AG20443 (cell line): ENCODE measurements around the gene OTUB1.
A peak's percentile ranks its signal among the peaks of the same experiment; 100 is the strongest.
"Not testable (repeated sequence)": the region's sequence is repeated elsewhere in the genome, so short reads cannot be mapped to it uniquely, and the experiment has no call there.

Experiments used
- DNase-seq: peaks from one replicate; pipeline ENCODE4 v3.0.0; 2012; ENCODE audit warnings: low spot score, mixed read lengths

OTUB1 gene

DNA sequence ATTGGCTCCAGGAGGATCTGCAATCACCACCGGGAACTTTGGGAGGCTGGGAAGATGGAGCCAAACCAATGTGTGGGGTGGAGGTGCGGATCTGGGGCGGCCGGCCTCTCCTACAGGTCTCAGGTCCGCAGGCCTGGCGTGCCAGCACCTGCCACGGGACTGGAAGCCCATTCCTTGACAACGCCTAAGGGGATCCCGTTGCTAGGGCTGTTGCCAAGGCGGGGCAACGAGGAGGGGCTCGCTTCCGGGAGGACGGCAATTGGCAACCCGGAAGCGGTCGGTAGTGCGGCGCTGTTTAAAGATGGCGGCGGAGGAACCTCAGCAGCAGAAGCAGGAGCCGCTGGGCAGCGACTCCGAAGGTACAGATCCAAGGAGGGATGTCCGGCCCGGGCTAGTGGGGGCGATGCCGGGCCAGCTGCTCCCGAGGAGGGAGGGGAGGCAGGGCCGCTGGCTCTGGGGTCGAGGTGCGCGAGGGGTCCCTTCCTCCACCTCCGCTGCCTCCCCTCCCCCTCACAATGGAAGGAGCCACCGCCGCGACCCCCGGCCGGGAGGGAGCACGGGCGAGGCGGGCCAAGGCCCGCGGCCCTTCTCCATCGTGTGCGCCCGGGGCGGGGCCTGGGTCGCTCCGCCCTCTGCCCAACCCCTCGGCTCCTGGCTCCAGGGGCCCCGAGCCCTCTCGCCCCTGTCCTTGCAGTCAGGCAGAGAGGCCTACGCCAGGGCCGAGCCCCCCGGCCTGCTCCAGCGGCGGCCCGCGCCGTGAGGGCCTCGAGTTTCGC, at the start of gene OTUB1:
Gene OTUB1, plus strand, starts transcription at position 283 of the 776 bp plus-strand sequence. Its CDS starts 19 bp downstream, at position 302.
- peak; percentile 96 for DNase-seq

DNA sequence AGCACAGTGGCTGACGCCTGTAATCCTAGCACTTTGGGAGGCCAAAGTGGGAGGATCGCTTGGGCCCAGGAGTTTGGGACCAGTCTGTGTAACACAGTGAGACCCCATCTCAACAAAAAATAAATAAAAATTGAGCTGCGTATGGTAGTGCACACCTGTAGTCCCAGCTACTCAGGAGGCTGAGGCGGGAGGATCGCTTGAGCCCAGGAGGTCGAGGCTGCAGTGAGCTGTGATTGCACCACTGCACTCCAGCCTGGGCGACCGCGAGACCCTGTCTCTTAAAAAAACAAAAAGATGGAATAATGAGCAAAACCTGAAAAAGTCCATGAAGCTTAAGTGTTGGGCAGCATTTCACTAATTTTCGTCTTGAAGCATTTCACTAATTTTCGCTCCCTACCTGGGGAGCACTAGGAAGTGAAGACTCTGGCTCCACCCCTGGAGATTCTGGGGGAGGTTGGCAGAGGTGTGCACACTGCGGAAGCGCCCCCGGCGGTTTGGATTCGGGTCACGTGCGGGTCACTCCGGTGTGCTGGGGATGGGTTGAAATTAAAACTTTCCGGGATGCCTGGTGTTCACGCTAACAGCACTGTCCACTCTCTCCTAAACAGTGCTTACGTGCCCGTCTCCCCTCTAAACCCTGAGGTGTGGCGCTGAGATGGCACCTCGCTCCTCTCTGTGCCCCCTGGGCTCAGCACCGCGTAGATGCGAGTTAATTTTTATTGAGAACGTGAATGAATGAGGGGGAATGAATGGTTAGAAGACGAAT, 48.3 kb upstream of the OTUB1 start:
- DNase-seq: no peak

- DNase-seq: peak; percentile 100
Measured at GRCh38 chr11:63938479-63939396, 47.5 kb upstream of the OTUB1 start, which contains the start of gene NAA40. NAA40 (plus strand) TSS chr11:63939002; CDS start chr11:63939097, 95 bp downstream.

GRCh38 chr11:63939397-63939891, 46.8 kb upstream of the OTUB1 start:
- DNase-seq: no peak

GRCh38 chr11:63940786-63941185, 45.5 kb upstream of the OTUB1 start:
- DNase-seq: no peak

DNA sequence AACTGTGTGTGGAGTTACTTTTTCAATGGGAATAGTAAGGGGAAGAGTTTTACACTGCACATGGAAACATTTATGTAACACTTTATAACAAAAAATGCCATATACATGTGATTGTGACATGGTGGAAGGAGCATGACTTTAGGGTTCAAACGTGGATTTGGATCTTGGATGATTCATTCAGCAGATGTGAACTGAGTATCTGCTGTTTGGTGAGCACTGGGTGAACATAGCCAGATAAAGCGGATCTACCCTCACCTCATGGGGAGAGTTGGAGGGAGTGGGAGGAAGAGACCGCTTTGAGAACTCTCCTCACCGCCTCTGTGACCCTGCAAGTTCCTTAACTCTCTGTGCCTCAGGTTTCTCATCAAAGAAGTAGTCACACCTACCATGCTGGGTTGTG, 44.3 kb upstream of the OTUB1 start:
- no peak for DNase-seq

GRCh38 chr11:63942803-63943202, 43.4 kb upstream of the OTUB1 start:
- DNase-seq: no peak

DNA sequence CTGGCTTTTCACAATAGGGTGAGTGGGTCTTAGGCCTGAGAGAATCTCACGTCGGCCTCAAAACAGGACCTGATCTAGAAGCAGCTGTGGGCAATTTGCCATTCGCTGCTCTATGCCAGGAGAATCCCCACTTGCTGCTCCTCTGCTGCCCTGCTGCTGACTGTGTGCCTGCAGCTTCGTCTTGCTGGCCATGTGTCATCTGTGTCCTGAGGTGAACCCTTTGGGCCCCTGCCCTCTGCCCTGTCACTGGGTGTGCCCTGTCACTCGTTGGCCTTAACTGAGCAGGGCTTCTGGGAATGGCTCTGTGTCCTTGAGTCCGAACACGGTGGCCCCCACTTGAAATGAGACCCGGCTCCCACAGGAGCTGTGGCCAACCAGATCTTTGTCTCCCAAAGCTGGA, 41.3 kb upstream of the OTUB1 start:
- peak; percentile 63 for DNase-seq

DNA sequence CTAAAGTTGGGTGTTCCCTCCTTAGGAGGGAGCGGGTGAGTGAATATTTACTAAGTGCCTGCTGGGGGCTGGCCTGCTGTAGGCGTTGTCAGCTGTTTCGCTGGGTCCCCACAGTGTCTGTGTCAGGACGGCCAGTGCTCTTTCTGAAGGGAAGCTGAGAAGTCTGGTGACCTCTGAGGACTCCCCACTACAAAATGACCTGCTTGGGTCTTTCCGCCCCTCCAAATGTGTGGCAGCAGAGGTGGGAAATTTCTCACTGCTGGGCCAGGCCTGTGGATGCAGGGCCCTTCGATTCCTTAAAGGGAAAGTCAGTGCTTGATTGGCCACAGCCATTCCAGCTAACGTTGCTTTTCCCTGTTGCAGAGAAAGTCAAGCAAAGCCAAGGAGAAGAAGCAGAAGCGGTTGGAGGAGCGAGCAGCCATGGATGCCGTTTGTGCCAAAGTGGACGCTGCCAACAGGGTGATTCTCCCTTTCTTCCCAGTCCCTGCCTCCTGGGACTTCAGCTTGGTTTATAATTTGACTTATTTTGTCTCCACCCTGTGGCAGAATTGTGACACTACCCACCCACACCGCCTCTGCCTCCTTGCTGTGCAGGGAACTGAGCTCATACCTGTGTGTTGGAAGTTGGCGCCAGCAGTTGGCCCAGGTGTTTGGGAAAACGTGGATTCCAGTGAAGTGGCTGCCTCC, 40.6 kb upstream of the OTUB1 start:
- DNase-seq: peak; percentile 82

DNA sequence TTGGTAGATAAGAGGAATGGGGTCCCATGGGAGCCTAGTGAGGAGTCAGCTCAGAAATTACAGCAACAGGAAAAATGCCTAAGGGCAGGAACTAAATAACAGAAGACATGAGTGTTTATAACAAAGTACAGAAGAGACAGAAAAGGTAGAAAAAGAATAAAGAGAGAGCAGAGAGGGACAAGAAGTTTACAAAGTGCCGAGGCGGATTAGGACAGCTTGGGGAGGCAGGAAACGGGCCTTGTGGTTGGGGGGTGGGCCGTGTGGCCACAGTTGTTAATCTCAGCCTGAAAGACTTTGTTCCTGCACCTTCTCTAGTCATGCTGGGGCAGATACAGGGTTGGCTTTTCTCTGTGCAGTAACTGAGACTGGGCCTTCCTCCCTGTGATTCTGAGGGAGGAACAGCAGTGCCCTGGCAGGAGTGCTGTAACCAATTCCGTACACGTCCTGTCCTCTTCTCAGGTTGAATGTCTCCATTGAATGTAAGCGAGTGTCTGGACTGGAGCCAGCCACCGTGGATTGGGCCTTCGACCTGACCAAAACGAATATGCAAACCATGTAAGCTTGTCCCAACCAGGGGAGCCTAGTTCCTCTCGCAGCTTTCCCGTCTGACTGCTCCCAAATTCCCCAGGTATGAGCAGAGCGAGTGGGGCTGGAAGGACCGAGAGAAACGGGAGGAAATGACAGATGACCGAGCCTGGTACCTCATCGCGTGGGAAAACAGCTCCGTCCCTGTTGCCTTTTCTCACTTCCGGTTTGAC, 34.3 kb upstream of the OTUB1 start:
- DNase-seq: no peak

DNA sequence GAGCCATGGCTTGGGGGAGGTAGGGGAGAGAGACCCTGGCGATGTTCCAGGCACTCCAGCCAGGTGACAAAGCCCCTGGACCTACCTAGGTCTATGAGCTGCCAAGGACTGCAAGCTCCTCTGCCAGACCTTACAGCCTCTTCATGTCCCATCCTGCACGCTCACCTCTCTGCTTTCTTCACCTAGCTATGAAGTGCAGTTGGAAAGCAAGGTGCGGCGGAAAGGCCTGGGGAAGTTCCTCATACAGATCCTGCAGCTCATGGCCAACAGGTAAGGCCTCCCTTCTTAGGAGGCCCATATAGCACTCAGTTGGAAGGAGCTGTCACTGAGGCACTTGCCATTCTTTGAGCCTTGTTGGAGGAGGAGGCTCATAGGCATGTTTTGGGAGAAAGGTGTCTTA, 33.7 kb upstream of the OTUB1 start:
- no peak for DNase-seq

GRCh38 chr11:63958008-63958407, 28.2 kb upstream of the OTUB1 start:
- no peak for DNase-seq

DNA sequence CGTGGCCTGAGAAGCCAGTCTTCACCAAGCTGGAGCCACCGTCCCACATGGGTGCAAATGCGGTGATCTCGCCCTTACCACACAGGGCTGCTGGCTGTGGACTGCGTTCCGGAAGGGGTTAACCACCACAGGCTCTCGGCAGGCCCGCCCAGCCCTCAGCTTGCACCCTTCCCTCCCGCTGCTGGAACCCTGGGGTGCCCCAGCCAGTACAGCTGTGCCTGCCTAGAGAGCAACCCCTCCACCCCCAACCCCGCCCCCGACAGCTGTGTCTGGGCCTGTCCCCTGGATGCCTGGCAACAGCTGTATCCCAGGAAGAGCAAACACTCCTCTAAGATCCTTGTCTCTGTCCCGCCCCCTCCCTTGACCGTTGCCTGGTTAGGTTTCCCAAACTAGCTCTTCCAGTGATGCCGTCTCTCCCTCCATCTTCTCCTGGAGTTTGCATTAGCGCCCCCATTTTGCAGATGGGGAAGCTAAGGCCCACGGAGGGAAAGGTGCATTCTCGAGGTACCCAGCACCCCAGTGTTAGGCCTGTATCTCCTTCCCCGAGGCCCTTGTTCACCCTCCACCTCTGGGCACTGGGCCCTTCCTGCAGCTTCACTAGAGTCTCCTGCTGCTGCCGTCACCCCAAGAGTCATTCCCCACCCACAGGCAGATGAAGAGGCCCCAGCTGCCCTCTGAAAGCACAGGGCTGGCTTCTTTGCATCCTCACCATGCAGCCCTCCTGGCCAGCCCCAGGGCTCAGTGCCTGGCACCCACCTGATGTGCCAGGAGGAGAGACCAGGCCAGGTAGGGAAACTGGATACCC, 24.4 kb upstream of the OTUB1 start:
- DNase-seq: peak; percentile 74

GRCh38 chr11:63963895-63964294, 22.3 kb upstream of the OTUB1 start:
- DNase-seq: not testable (repeated sequence)

- DNase-seq: no peak
Measured at GRCh38 chr11:63966444-63966843, 19.8 kb upstream of the OTUB1 start.

- DNase-seq: no peak
Measured at GRCh38 chr11:63969461-63969860, 16.8 kb upstream of the OTUB1 start.

- DNase-seq: no peak
Measured at GRCh38 chr11:63970902-63971301, 15.3 kb upstream of the OTUB1 start.

GRCh38 chr11:63973912-63974258, 12.4 kb upstream of the OTUB1 start:
- not testable (repeated sequence) for DNase-seq

DNA sequence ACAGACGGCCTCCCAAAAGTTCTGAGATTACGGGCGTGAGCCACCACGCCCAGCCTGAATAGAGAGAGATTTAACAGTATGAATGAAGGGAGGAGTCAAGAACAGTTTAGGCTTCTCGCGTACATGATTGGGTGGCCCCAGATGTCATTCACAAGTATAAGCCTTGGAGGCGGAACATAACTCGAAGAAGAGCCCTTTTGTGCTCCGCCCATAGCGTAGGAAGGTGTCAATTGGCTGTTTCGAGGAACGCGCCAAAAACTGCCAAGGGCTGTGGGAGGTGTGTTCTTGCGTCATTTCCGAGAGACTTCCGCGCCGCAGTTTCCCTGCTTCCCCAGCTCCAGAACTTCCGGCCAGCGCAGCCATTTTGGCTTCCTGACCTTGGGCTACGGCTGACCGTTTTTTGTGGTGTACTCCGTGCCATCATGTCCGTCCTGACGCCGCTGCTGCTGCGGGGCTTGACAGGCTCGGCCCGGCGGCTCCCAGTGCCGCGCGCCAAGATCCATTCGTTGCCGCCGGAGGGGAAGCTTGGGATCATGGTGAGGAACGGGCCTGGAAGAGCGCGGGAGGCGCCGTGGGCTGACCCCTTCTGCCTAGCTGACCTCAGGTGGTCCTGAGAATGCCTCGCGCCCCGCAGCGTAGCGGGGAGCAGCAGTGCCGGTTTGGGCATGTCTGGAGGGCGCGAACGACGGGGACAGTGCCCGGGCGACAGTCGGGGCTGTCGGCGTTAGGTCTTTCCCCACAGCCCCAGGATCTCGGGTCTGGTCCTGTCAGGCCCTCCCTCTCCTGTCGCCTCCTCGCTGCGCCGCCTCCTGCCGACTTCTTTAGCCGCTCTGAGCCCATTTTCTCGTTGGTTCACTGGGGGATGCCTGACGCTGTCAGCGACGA, 11.7 kb upstream of the OTUB1 start, which contains the start of gene COX8A:
Gene COX8A, plus strand, starts transcription at position 362 of the 885 bp plus-strand sequence. Its CDS starts 61 bp downstream, at position 423.
- DNase-seq: peak; percentile 98
